ENCODE results near the gene PRKCQ.
A peak's percentile ranks its signal among the peaks of the same experiment; 100 is the strongest.
"Not testable (repeated sequence)": the region's sequence is repeated elsewhere in the genome, so short reads cannot be mapped to it uniquely, and the experiment has no call there.

PRKCQ gene

DNA sequence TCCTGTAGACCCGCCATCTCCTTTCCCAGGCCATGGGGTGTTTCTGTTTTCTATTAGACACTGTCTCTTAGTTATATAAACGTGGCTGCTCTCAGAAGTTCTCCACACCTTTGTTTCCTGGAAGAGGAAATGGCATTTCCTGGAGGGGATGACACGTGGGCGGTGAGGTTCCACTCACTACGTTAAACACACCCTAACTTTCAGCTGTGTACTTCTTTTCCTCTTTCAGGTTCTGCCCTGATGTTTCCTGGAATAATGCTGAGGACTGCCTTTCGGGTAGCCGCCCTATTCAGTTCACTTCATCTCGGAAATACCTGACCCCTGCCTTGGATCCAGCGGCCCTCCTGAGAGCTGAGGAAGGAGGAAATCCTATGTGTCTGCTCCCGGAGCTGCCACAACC lies 3.4 kb upstream of the PRKCQ start:
- peak; percentile 75 to 91 for DNase-seq
- Mint-ChIP-seq H3K4me1 (peaks cover 37% of the 10 kb centered on the region), H3K4me3 (peak overlapping the region; percentile 96 to 98), H3K9me3 (no peaks in the 10 kb centered on the region), H3K27me3 (no peaks in the 10 kb centered on the region), H3K27ac (peak overlapping the region; percentile 96 to 99)
- peak; percentile 43 for ATAC-seq

DNA sequence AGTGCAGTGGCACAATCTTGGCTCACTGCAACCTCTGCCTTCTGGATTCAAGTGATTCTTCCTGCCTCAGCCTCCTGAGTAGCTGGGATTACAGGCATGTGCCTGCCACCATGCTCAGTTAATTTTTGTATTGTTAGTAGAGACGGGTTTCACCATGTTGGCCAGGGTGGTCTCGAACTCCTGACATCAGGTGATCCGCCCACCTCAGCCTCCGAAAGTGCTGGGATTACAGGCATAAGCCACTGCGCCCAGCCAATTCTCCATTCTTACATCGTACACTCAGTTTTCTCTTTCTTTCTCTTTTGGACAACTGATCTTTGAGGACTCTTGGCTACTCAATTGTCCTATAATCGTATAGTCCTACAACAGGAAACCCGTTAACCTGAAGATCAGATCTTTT lies 2.8 kb upstream of the PRKCQ start:
- not testable (repeated sequence) for H3K27me3 Mint-ChIP-seq
- Mint-ChIP-seq H3K4me1 (peaks cover 36% of the 10 kb centered on the region), H3K27ac (peak overlapping the region; percentile 96 to 99)

DNA sequence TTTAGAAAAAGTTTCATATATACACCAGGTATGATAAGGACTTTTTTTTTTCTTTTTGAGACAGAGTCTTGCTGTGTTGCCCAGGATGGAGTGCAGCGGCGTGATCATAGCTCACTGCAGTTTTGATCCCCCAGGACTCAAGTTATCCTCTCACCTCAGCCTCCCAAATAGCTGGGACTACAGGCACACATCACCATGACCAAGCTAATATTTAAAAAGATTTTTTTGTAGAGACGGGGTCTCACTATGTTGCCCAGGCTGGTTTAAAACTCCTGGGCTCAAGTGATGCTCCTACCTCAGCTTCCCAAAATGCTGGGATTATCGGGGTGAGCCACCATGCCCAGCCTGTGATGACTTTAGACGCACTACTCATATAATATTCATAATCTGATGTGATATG lies 2.2 kb upstream of the PRKCQ start:
- peak overlapping the region; percentile 96 to 99 for H3K27ac Mint-ChIP-seq

More for the DNA sequence above, 2.8 kb upstream of the PRKCQ start:
- not testable (repeated sequence) for H3K9me3 Mint-ChIP-seq, ATAC-seq
- DNase-seq = peak in 1 of 2 donors; percentile 32
- H3K4me3 Mint-ChIP-seq = peak overlapping the region; percentile 96 to 98

DNA sequence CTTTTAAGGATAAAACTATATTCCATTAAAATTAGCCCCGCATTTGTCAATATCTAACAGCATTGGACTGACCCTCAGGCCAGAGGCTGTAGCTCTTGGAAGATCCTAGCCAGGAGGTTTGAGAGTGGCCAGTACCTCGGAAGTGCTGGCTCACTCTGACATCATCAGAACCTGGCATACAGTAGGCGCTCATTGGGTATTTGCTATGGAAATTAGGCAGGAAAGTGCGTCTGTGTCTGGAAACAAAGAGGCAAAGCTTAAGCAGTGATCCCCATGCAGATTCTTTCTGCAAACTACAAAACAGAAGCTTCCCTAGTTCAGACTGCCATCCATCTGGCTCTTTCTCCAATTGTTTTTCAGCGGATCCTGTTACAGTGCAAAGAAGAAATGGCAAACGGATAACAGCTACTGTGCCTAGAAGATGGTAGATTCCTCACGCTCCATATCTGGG lies 1.7 kb upstream of the PRKCQ start:
- Mint-ChIP-seq H3K9me3 (no peaks in the 10 kb centered on the region), H3K27ac (peak overlapping the region; percentile 96 to 99), H3K4me3 (peak overlapping the region; percentile 96 to 98), H3K4me1 (peaks cover 43% of the 10 kb centered on the region), H3K27me3 (no peaks in the 10 kb centered on the region)
- DNase-seq (peak; percentile 29 to 47), ATAC-seq (no peak)

More for the DNA sequence above, 2.2 kb upstream of the PRKCQ start:
- DNase-seq = no peak
- H3K4me3 Mint-ChIP-seq = peak overlapping the region; percentile 96 to 98
- no peaks in the 10 kb centered on the region for H3K27me3 Mint-ChIP-seq
- H3K4me1 Mint-ChIP-seq = peaks cover 40% of the 10 kb centered on the region
- no peak for ATAC-seq
- H3K9me3 Mint-ChIP-seq = no peaks in the 10 kb centered on the region

DNA sequence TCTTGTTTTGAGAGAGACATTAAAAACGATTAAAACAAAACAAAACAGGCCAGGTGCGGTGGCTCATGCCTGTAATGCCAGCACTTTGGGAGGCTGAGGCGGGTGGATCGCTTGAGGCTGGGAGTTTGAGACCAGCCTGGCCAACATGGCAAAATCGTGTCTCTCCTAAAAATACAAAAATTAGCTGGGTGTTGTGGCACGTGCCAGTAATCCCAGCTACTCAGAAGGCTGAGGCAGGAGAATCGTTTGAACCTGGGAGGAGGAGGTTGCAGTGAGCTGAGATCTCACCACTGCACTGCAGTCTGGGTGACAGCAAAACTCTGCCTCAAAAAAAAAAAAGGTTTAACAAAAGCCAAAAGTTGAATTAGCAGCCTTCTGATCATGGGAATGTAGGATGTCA lies 1.1 kb upstream of the PRKCQ start:
- ATAC-seq, H3K9me3 Mint-ChIP-seq, H3K27me3 Mint-ChIP-seq: not testable (repeated sequence)
- H3K27ac Mint-ChIP-seq = peak overlapping the region; percentile 98 to 99
- H3K4me1 Mint-ChIP-seq = peaks cover 42% of the 10 kb centered on the region
- DNase-seq = peak in 1 of 2 donors; percentile 28
- peak overlapping the region; percentile 96 to 98 for H3K4me3 Mint-ChIP-seq

DNA sequence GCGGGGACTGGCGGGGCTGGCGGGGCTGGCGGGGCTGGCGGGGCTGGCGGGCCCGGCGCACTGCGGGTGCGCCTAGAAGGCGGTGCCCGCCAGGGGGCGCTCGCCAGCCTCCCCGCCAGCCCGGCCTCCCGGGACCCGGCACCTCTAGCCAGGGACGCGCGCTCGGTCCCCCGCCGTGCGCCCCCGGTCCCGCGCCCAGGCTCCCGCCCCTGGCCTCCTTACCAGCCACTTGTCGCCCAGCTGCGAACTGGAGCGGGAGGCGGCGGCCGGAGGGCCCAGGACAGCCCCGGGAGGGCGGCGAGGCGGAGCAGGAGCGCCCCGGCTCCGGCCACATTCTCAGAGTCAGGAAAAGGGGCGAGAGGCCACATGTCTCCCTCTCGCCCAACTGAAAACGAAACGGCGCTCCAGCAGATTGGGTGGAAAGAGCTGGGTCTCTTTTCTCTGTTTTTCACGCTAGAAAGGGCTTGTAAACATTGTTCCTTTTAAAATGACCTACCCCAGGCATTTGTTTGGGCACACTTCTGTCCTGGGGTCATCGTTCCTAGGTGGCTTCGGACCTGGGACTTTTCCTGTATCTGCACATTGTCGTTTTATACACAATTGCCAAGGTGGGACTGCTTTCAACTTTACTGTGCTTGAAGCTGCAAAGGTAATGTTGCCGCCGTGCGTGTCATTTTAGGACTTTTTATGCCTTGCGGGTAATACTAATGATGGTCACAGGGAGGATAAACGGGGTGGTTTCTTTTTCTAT lies 378 bp upstream of the PRKCQ start:
- H3K4me3 Mint-ChIP-seq = peak overlapping the region; percentile 96 to 98
- ATAC-seq (peak; percentile 80), DNase-seq (peak; percentile 89 to 90)
- H3K9me3 Mint-ChIP-seq = no peaks in the 10 kb centered on the region
- H3K27ac Mint-ChIP-seq = peak overlapping the region; percentile 98 to 99
- H3K27me3 Mint-ChIP-seq = no peaks in the 10 kb centered on the region
- H3K4me1 Mint-ChIP-seq = peaks cover 44% of the 10 kb centered on the region

DNA sequence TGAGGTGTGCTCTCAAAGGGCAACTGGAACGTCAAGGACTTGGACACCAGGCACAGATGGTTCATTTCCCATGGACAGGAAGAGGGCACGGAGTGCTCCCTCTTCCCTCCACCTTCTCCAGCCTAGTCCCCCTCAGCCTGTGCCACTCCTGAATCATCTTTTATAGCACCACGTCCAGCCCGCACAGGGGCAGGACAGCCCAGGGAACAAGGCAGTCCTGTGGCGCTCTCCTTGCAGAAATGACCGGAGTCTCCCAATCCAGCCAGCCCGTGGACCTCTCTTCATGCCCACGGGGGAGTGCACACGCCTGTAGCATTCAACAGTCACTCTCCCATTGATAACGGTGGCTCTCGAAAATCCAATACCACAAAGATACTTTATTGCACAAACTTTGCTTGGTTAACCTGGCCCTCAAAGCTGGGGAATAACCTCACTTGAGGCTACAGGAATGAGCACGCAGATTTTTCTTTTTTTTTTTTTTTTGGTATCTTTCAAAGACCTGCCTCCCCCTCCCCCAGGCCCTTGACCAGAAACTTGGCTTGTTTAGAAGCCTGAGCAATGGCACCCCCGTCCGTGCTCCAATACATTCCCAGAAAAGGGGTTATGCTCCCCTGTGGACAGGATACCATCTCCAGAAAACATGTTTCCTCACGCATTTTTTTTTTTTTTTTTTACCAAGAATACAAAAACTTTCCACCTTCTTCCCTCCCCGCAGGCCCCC lies 733 bp downstream of the PRKCQ start:
- peak; percentile 17 to 67 for DNase-seq
- Mint-ChIP-seq H3K9me3 (no peaks in the 10 kb centered on the region), H3K4me3 (peak overlapping the region; percentile 93 to 98), H3K4me1 (peaks cover 55% of the 10 kb centered on the region), H3K27ac (peak overlapping the region; percentile 96), H3K27me3 (no peaks in the 10 kb centered on the region)
- peak; percentile 26 for ATAC-seq

DNA sequence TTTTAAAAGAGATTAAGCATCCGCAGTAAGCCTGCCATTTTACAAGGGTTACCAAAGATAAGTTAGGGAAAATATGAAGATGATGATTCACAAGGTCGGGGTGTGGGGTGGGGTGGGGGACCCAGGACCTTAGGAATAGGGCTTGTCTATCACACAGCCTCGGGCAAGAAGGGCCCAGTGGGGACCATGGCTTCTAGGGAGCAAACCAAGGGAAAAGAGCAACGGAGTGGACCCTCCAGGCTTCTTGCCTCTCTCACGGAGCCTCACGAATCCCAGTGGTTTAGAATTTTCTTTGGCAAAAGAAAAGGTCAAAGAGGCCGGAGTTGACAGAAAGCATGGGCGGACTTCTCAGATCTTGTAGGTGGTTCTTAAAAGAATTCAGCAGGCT lies 1.3 kb downstream of the PRKCQ start:
- peaks cover 60% of the 10 kb centered on the region for H3K4me1 Mint-ChIP-seq
- H3K27ac Mint-ChIP-seq = peak overlapping the region; percentile 96
- peak overlapping the region; percentile 93 to 98 for H3K4me3 Mint-ChIP-seq
- DNase-seq (no peak), ATAC-seq (no peak)
- no peaks in the 10 kb centered on the region for H3K9me3 Mint-ChIP-seq
- no peaks in the 10 kb centered on the region for H3K27me3 Mint-ChIP-seq

DNA sequence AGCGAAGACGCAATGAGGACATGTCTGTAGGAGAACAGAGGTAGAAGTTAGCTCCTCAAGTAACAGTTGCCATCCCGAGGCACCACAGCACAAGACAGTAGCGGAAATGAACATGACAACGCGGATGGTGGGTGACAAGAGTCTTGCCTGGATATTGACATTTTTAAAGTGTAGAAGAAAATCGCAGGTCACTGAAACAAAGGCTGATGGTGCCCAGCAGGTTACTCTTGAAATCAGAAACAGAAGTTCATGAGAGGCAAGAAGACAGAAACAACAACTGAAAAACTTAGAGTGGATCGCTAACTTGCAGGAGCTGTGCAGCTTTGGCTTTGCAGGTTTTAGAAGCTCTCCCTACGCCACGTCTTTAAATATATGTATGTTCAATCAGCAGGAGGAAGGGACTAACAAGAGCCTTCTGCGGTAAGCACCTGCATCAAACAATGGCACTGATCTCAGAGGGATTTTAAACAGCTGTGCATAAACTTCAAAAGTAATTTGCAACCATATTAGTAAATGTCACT lies 1.8 kb downstream of the PRKCQ start:
- ATAC-seq = no peak
- DNase-seq = peak; percentile 27 to 34
- H3K4me3 Mint-ChIP-seq = peak overlapping the region; percentile 93 to 98
- no peaks in the 10 kb centered on the region for H3K27me3 Mint-ChIP-seq
- peaks cover 65% of the 10 kb centered on the region for H3K4me1 Mint-ChIP-seq
- H3K27ac Mint-ChIP-seq = peak overlapping the region; percentile 96
- no peaks in the 10 kb centered on the region for H3K9me3 Mint-ChIP-seq

DNA sequence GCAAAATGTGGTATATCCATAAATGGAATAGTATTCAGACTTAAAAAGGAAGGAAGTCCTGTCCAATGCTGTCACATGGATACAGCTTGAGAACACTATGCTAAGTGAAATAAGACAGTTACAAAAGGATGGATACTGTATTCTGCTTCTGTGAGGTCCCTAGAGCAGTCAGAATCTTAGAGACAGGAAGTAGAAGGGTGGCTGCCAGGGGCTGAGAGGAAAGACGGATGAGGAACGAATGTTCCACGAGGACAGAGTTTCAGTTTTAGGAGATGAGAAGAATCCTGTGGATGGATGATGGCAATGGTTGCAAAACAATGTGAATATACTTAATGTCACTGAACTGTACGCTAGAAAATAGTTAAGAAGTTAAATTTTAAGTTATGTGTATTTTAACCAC lies 3.8 kb downstream of the PRKCQ start:
- H3K9me3 Mint-ChIP-seq = no peaks in the 10 kb centered on the region
- ATAC-seq (no peak), DNase-seq (no peak)
- H3K4me1 Mint-ChIP-seq = peaks cover 65% of the 10 kb centered on the region
- H3K27me3 Mint-ChIP-seq = no peaks in the 10 kb centered on the region
- H3K27ac Mint-ChIP-seq = peak overlapping the region in 1 of 2 donors; percentile 52
- peak overlapping the region; percentile 78 to 81 for H3K4me3 Mint-ChIP-seq

DNA sequence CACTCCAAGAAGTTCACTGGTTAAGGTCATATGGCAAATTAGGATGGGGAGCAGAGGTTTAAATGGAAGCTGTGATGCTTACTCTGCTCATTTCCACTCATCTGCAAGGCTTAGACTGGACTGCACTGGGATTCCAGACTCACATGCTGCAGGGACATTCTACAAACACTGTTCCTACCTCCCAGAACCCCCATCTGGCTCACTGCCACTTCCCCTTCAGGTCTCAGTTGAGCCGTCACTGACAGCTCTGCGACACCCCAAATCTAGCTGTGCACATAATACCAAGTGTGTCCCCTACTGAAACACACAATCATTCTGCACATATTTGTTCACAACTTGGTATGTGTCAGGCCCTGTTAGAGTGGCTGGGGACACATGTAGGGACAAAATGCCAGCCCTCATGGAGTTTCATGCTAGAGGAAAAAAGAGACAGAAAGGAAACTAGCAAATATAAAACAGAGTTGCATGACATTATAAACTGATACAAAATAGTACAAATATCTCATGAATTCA lies 5.4 kb downstream of the PRKCQ start:
- Mint-ChIP-seq H3K27me3 (no peaks in the 10 kb centered on the region), H3K4me3 (peak overlapping the region; percentile 19 to 81), H3K27ac (no peak overlapping the region), H3K9me3 (no peaks in the 10 kb centered on the region), H3K4me1 (peaks cover 81% of the 10 kb centered on the region)
- ATAC-seq (no peak), DNase-seq (no peak)

DNA sequence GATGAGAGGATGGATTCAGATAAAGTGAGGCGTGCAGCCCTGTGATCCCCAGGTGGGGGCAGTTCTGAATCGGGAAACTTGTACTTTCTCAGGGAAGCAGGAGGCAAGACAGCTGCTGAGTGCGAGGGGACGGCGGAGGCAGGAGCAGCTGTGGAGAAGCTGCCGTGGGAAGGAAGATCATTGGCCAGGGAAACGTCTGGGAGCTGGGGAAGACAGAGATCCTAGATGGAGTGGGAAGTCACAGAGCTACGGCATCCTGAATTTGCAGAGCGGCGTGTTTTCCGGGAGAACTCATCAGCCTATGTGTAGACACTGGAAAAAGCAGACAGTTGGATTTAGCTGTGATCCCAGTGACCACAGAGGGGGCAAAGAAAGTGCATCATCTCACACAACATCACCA lies 9.2 kb downstream of the PRKCQ start:
- no peak for DNase-seq
- ATAC-seq = no peak
- Mint-ChIP-seq H3K9me3 (no peaks in the 10 kb centered on the region), H3K4me3 (no peak overlapping the region), H3K27me3 (no peaks in the 10 kb centered on the region), H3K4me1 (peaks cover 94% of the 10 kb centered on the region), H3K27ac (peak overlapping the region in 1 of 2 donors; percentile 18)

DNA sequence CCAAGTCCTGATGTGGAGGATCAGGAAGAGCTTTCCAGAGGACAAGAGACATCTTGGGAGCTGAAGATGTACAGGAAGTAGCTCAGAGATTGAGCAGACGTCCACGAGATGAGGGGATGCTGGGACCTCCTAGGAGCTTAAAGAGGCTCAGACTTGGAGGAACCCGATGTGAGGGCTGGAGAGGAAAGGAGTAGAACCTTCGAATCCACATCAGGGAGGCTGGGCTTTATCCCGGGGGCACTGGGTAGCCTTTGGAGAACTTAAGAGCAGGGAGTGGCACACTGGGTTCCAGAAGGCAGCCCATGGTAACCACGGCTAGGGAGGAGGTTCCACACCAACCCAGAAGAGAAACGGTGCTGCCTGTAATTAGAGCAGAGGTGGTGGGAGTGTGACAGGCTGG lies 10.8 kb downstream of the PRKCQ start:
- ATAC-seq = no peak
- peak overlapping the region in 1 of 2 donors; percentile 27 for H3K27ac Mint-ChIP-seq
- DNase-seq = no peak
- H3K27me3 Mint-ChIP-seq = no peaks in the 10 kb centered on the region
- H3K4me3 Mint-ChIP-seq = no peak overlapping the region
- peaks cover 87% of the 10 kb centered on the region for H3K4me1 Mint-ChIP-seq
- H3K9me3 Mint-ChIP-seq = no peaks in the 10 kb centered on the region

DNA sequence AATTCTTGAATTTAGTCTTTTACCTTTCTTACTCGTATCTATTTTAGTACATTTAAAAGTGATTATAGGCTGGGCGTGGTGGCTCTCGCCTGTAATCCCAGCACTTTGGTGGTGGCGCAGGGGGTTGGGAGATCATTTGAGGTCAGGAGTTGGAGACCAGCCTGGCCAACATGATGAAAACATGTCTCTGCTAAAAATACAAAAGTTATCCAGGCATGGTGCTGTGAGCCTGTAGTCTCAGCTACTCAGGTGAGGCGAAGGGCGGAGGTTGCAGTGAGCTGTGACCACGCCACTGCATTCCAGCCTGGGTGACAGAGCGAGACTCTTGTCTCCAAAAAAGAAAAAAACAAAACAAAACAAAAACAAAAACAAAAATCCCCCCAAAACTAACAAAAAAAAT lies 12.2 kb downstream of the PRKCQ start:
- Mint-ChIP-seq H3K4me1 (peaks cover 87% of the 10 kb centered on the region), H3K27ac (no peak overlapping the region)

DNA sequence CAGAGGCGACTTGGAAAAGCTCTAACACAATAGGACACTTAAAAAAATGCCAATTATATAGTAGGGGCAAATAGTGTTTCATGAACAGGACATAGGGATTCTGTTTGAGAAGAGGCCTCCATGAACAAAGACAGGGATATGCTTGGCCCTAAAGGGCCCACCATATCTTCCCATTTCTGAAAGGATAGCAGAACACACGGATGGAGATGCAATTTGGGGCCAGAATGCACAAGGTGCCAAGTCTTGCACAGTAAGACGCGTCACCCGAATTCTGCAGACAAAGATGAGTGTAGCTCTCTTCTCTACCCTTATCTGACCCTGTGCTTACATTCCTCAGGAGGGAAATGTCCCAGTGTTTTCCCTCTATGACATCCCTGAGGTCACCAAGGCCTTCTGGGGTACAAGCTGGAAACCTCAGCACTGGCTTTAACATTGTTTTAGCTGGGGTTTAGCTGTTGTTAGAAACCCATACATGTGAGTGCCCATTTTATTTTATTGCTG lies 12.8 kb downstream of the PRKCQ start:
- no peak overlapping the region for H3K27ac Mint-ChIP-seq
- H3K4me1 Mint-ChIP-seq = peaks cover 87% of the 10 kb centered on the region
- H3K9me3 Mint-ChIP-seq = no peaks in the 10 kb centered on the region

More for the DNA sequence above, 12.2 kb downstream of the PRKCQ start:
- Mint-ChIP-seq H3K4me3 (no peak overlapping the region), H3K9me3 (no peaks in the 10 kb centered on the region), H3K27me3 (no peaks in the 10 kb centered on the region)
- ATAC-seq = no peak
- no peak for DNase-seq

More for the DNA sequence above, 12.8 kb downstream of the PRKCQ start:
- no peak for ATAC-seq
- H3K27me3 Mint-ChIP-seq = no peaks in the 10 kb centered on the region
- DNase-seq = no peak
- no peak overlapping the region for H3K4me3 Mint-ChIP-seq

All from stimulated activated naive CD8-positive, alpha-beta T cell treated with anti-CD3 and anti-CD28 coated beads, Interleukin-15, amount 100 ng/mL, for 72 hours (primary cell).